Hippocampal formation (tissue), 2 donors: ENCODE measurements around the gene AREL1.

Experiments used
- DNase-seq, 2 donors: peaks; one replicate each; lab custom pipeline; 2025; lab: John Stamatoyannopoulos, UW

Gene AREL1

GRCh38 chr14:74660863-74661262, 52.0 kb downstream of the AREL1 start:
- DNase-seq = no peak

GRCh38 chr14:74660167-74660566, 52.7 kb downstream of the AREL1 start:
- no peak for DNase-seq

- DNase-seq = no peak
These were observed 54.2 kb downstream of the AREL1 start for GRCh38 chr14:74658535-74659131.

GRCh38 chr14:74656964-74657363, 55.9 kb downstream of the AREL1 start:
- DNase-seq = no peak

GRCh38 chr14:74655599-74656395, 57.1 kb downstream of the AREL1 start:
- no peak for DNase-seq

GRCh38 chr14:74654931-74655330, 57.9 kb downstream of the AREL1 start:
- no peak for DNase-seq

- DNase-seq = no peak
These were observed 59.3 kb downstream of the AREL1 start for GRCh38 chr14:74653386-74654138.

- no peak for DNase-seq
These were observed 60.3 kb downstream of the AREL1 start for GRCh38 chr14:74652541-74652940.

- no peak for DNase-seq
These were observed 61.8 kb downstream of the AREL1 start for GRCh38 chr14:74650927-74651686.

- no peak for DNase-seq
These were observed 63.2 kb downstream of the AREL1 start for GRCh38 chr14:74649673-74650072.

GRCh38 chr14:74649167-74649566, 63.7 kb downstream of the AREL1 start:
- DNase-seq = no peak

- DNase-seq = no peak
These were observed 64.3 kb downstream of the AREL1 start for GRCh38 chr14:74648601-74649000.

- no peak for DNase-seq
These were observed 65.0 kb downstream of the AREL1 start for GRCh38 chr14:74647678-74648461.

- no peak for DNase-seq
These were observed 65.7 kb downstream of the AREL1 start for GRCh38 chr14:74647061-74647677.

GRCh38 chr14:74645756-74646470, 67.0 kb downstream of the AREL1 start:
- no peak for DNase-seq

GRCh38 chr14:74645244-74645643, 67.6 kb downstream of the AREL1 start:
- no peak for DNase-seq

- DNase-seq = no peak
These were observed 71.1 kb downstream of the AREL1 start for GRCh38 chr14:74641601-74642391.

- no peak for DNase-seq
These were observed 73.9 kb downstream of the AREL1 start for GRCh38 chr14:74638966-74639365.

- no peak for DNase-seq
These were observed 74.8 kb downstream of the AREL1 start for GRCh38 chr14:74638066-74638465.
